Measurements from ENCODE around the gene SCPEP1.

Gene SCPEP1

GRCh38 chr17:57010487-57010886, 32.6 kb downstream of the SCPEP1 start:
- no peak for DNase-seq (ENCODE audit: low read depth)
- no peak overlapping the region for H3K4me3 ChIP-seq (ENCODE audit: control insufficient read depth, low read depth, low read length)
- no peak for TF ChIP-seq CTCF (IDR thresholded peaks at IDR 0.05; ENCODE audit: control insufficient read depth, insufficient read depth, low read depth, low read length, missing control alignments)

- H3K4me3 ChIP-seq (ENCODE audit: control insufficient read depth, low read depth, low read length) = no peak overlapping the region
- no peak for TF ChIP-seq CTCF (IDR thresholded peaks at IDR 0.05; ENCODE audit: control insufficient read depth, insufficient read depth, low read depth, low read length, missing control alignments)
- no peak for DNase-seq (ENCODE audit: low read depth)
These were observed 33.6 kb downstream of the SCPEP1 start for GRCh38 chr17:57011491-57012015.

- no peak for TF ChIP-seq CTCF (IDR thresholded peaks at IDR 0.05; ENCODE audit: control insufficient read depth, insufficient read depth, low read depth, low read length, missing control alignments)
- DNase-seq (ENCODE audit: low read depth) = no peak
- no peak overlapping the region for H3K4me3 ChIP-seq (ENCODE audit: control insufficient read depth, low read depth, low read length)
These were observed 38.3 kb downstream of the SCPEP1 start for GRCh38 chr17:57016071-57016763.

GRCh38 chr17:57016764-57017116, 38.8 kb downstream of the SCPEP1 start:
- DNase-seq (ENCODE audit: low read depth) = peak; percentile 16
- no peak overlapping the region for H3K4me3 ChIP-seq (ENCODE audit: control insufficient read depth, low read depth, low read length)
- no peak for TF ChIP-seq CTCF (IDR thresholded peaks at IDR 0.05; ENCODE audit: control insufficient read depth, insufficient read depth, low read depth, low read length, missing control alignments)

GRCh38 chr17:57017625-57018024, 39.7 kb downstream of the SCPEP1 start:
- TF ChIP-seq CTCF (IDR thresholded peaks at IDR 0.05; ENCODE audit: control insufficient read depth, insufficient read depth, low read depth, low read length, missing control alignments) = no peak
- no peak for DNase-seq (ENCODE audit: low read depth)
- no peak overlapping the region for H3K4me3 ChIP-seq (ENCODE audit: control insufficient read depth, low read depth, low read length)

GRCh38 chr17:57020208-57020607, 42.3 kb downstream of the SCPEP1 start:
- no peak for DNase-seq (ENCODE audit: low read depth)
- TF ChIP-seq CTCF (IDR thresholded peaks at IDR 0.05; ENCODE audit: control insufficient read depth, insufficient read depth, low read depth, low read length, missing control alignments) = no peak
- no peak overlapping the region for H3K4me3 ChIP-seq (ENCODE audit: control insufficient read depth, low read depth, low read length)

Measured in AG09309 (cell line).